Smooth muscle cell (in vitro differentiated cells): ENCODE data around the gene FANCM. TPM values are rescaled to one million over a fixed set of nuclear protein-coding genes. Genes with fewer than 3 reads are reported as not detected.

Experiments
- DNase-seq: peaks from one replicate; lab custom pipeline; 2025; ENCODE audit not compliant: unreplicated experiment; lab: John Stamatoyannopoulos, UW
- H2AFZ ChIP-seq: fragments of 200-600 bp; sonication (generic); 2 replicates; pipeline ENCODE4 v1.6.0; 2016; ENCODE audit warnings: antibody characterized with exemption, low read depth, mild to moderate bottlenecking
- H3F3A ChIP-seq: fragments of 200-600 bp; sonication (generic); 2 replicates; pipeline ENCODE4 v1.6.0; 2017; ENCODE audit warnings: antibody characterized with exemption, low read depth
- H3K27ac ChIP-seq: fragments of 200-600 bp; sonication (generic); 2 replicates; pipeline ENCODE4 v1.5.1; 2016; ENCODE audit warnings: low read depth, mild to moderate bottlenecking
- H3K27me3 ChIP-seq: fragments of 200-600 bp; sonication (generic); 2 replicates; pipeline ENCODE4 v1.6.1; 2016; ENCODE audit warnings: low read depth, mild to moderate bottlenecking
- H3K36me3 ChIP-seq: fragments of 200-600 bp; sonication (generic); 2 replicates; pipeline ENCODE4 v1.5.1; 2016; ENCODE audit warnings: low read depth
- H3K4me1 ChIP-seq: fragments of 200-600 bp; sonication (generic); 2 replicates; pipeline ENCODE4 v1.5.1; 2016; ENCODE audit warnings: low read depth
- H3K4me2 ChIP-seq: fragments of 200-600 bp; sonication (generic); 2 replicates; pipeline ENCODE4 v1.6.0; 2016; ENCODE audit warnings: mild to moderate bottlenecking
- H3K4me3 ChIP-seq: fragments of 200-600 bp; sonication (generic); 2 replicates; pipeline ENCODE4 v1.5.1; 2016; ENCODE audit warnings: mild to moderate bottlenecking
- H3K79me2 ChIP-seq: fragments of 200-600 bp; sonication (generic); 2 replicates; pipeline ENCODE4 v1.6.0; 2016; ENCODE audit warnings: low read depth, mild to moderate bottlenecking
- H3K9ac ChIP-seq: fragments of 200-600 bp; sonication (generic); 2 replicates; pipeline ENCODE4 v1.6.0; 2016; ENCODE audit warnings: low read depth
- H3K9me3 ChIP-seq: fragments of 200-600 bp; sonication (generic); replicated peaks from 2 replicates; pipeline ENCODE4 v1.5.1; 2016; ENCODE audit warnings: low read depth
- H4K20me1 ChIP-seq: fragments of 200-600 bp; sonication (generic); 2 replicates; pipeline ENCODE4 v1.6.0; 2016; ENCODE audit warnings: low read depth
- WGBS: methylation state at CpG from one replicate; pipeline ENCODE4 v1.1.7; 2016; ENCODE audit warnings: low lambda C conversion rate; 5-methylcytosine and 5-hydroxymethylcytosine counted together
- polyA plus RNA-seq: library from polyadenylated mRNA; unstranded; fragments of >200 nt; fragmentation: Nextera tagmentation; extraction: Ambion mirVana; gene quantifications from 2 replicates; pipeline ENCODE4 v1.2.1, GENCODE V29; 2016
- total RNA-seq: library from RNA; depleted of rRNA; stranded (reverse); fragments of >200 nt; gene quantifications from 2 replicates; pipeline ENCODE4 v1.2.3, GENCODE V29; 2014
- TF ChIP-seq, protein P1 (sequence below): fragments of 200-600 bp; sonication (generic); IDR thresholded peaks from 2 replicates; pipeline ENCODE4 v1.5.1; 2017; ENCODE audit warnings: borderline replicate concordance, mild to moderate bottlenecking, antibody characterized with exemption; ENCODE audit not compliant: insufficient read depth, poor library complexity, severe bottlenecking

FANCM gene
- total and polyA plus RNA-seq, 2 experiments from 2014 or later = 1.7 to 5.5 TPM

- no peak overlapping the region for H3K27ac ChIP-seq
- no peaks in the 10 kb centered on the region for H3F3A ChIP-seq
- peaks cover 59% of the 10 kb centered on the region for H3K79me2 ChIP-seq
- peaks cover 7% of the 10 kb centered on the region for H3K36me3 ChIP-seq
- DNase-seq = no peak
- H3K4me1 ChIP-seq = peaks cover 10% of the 10 kb centered on the region
- TF ChIP-seq, protein P1, sequence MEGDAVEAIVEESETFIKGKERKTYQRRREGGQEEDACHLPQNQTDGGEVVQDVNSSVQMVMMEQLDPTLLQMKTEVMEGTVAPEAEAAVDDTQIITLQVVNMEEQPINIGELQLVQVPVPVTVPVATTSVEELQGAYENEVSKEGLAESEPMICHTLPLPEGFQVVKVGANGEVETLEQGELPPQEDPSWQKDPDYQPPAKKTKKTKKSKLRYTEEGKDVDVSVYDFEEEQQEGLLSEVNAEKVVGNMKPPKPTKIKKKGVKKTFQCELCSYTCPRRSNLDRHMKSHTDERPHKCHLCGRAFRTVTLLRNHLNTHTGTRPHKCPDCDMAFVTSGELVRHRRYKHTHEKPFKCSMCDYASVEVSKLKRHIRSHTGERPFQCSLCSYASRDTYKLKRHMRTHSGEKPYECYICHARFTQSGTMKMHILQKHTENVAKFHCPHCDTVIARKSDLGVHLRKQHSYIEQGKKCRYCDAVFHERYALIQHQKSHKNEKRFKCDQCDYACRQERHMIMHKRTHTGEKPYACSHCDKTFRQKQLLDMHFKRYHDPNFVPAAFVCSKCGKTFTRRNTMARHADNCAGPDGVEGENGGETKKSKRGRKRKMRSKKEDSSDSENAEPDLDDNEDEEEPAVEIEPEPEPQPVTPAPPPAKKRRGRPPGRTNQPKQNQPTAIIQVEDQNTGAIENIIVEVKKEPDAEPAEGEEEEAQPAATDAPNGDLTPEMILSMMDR = no peak
- no peak overlapping the region for H3K4me3 ChIP-seq
- H2AFZ ChIP-seq = no peak overlapping the region
- no peaks in the 10 kb centered on the region for H3K27me3 ChIP-seq
- no peak overlapping the region for H3K9ac ChIP-seq
- H3K4me2 ChIP-seq = no peak overlapping the region
- peaks cover 5% of the 10 kb centered on the region for H4K20me1 ChIP-seq
- H3K9me3 ChIP-seq = no peaks in the 10 kb centered on the region
- WGBS = 38% methylated on average over 1 of the region's 1 CpG
These were observed 6.6 kb upstream of the FANCM start for GRCh38 chr14:45128963-45129629.

DNA sequence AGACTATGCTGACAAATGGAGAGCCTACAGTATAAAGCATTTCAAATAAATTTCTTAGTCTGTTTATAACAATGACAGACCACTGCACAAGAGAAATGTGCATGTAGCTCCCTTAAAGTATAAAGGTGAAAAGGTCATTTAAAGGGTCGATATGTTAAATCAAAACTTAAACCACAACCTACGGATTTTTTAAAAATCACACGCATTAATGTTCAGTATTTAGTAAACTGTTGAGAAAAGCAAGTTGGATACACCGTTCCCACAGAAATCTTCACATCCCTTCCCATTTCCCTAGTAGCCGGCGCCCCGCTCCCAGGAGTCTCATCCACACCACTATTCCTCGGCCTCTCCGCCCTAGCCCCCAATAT, 2.1 kb upstream of the FANCM start:
- Histone ChIP-seq H3K4me1 (peaks cover 17% of the 10 kb centered on the region), H4K20me1 (peaks cover 5% of the 10 kb centered on the region), H3K27me3 (no peaks in the 10 kb centered on the region), H3K4me3 (peak overlapping the region; percentile 96), H3K27ac (peak overlapping the region; percentile 63), H3K36me3 (peaks cover 7% of the 10 kb centered on the region), H3K79me2 (peaks cover 65% of the 10 kb centered on the region), H3K9ac (peak overlapping the region; percentile 86), H3K4me2 (peak overlapping the region; percentile 96), H3F3A (no peaks in the 10 kb centered on the region), H2AFZ (peak overlapping the region; percentile 98), H3K9me3 (no peaks in the 10 kb centered on the region)
- DNase-seq = no peak
- 2% methylated on average over 9 of the region's 9 CpGs for WGBS
- TF ChIP-seq, protein P1 = no peak

DNA sequence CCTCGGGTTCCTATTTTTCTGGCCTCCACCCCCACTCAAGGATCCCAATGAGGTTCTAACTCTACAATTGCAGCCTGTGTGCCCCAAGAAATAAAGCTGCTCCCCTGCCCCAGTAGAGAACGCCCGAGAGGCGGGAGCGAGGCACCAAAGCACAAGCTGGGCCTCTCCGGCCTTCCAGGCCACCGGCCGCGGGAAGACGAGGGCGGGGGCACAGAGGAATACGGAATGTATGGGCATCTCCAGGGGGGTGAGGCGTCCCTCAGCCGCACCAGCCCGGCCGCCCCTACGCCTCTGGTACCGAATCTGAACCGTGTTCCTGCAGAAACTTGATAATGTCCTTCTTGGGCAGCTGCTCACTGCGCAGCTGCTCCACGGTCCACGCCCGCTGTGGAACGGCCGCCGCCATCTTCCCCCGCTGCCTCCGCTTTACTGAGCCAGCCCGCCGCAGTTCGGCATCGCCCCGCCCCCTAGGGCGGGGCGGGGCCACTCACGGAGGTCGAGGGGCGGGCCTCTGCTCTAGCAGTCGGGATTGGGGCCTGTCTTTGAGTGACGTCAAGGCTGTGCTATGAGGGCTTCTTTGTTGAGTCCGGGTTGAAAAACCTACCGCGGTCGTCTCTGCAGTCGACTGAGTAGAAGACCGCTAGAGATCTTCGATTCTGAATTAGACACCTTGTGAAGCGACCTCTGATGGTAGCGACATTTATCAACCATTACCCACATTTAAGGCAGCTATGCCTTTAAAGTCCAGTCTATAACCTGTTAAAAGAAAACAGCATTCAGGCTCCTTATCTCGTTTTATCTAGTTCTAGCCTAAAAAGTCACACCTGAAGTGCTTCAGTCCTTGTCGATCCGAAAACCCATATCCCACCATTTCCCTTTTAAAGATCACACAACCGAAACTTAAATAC, 1.4 kb upstream of the FANCM start, which contains the start of gene FKBP3:
Gene FKBP3 (minus strand): TSS at position 431 of the 908 bp plus-strand sequence. CDS start 25 bp downstream, at position 406.
- peak within 1 kb of the TSS; percentile 96 for H3K4me2 ChIP-seq
- WGBS = under 1% methylated on average over 35 of the region's 53 CpGs
- TF ChIP-seq, protein P1 = peak; percentile 2
- peak within 1 kb of the TSS; percentile 98 for H2AFZ ChIP-seq
- peaks cover 1% of the 10 kb centered on the region for H3K36me3 ChIP-seq
- no peaks in the 10 kb centered on the region for H3K9me3 ChIP-seq
- no peaks in the 10 kb centered on the region for H3F3A ChIP-seq
- H3K4me1 ChIP-seq = peaks cover 17% of the 10 kb centered on the region
- H3K27ac ChIP-seq = peak within 1 kb of the TSS; percentile 63
- H4K20me1 ChIP-seq = peaks cover 2% of the 10 kb centered on the region
- H3K27me3 ChIP-seq = no peaks in the 10 kb centered on the region
- peaks cover 71% of the 10 kb centered on the region for H3K79me2 ChIP-seq
- H3K9ac ChIP-seq = peak within 1 kb of the TSS; percentile 86
- DNase-seq = peak; percentile 81
- peak within 1 kb of the TSS; percentile 96 for H3K4me3 ChIP-seq
